ENCODE data around the gene HOXA7.

HOXA7 gene

GRCh38 chr7:27172823-27173510, 16.5 kb upstream of the HOXA7 start:
- H3K4me3 Mint-ChIP-seq: no peak overlapping the region
- peaks cover 70% of the 10 kb centered on the region for H3K27me3 Mint-ChIP-seq (ENCODE audit: low read depth)
- no peak overlapping the region for H3K27ac Mint-ChIP-seq
- DNase-seq (ENCODE audit: low spot score): no peak
- peaks cover 5% of the 10 kb centered on the region for H3K4me1 Mint-ChIP-seq (ENCODE audit: low read depth)
- no peaks in the 10 kb centered on the region for H3K9me3 Mint-ChIP-seq
- H3K36me3 Mint-ChIP-seq (ENCODE audit: low read depth): peaks cover 8% of the 10 kb centered on the region

GRCh38 chr7:27172315-27172774, 15.9 kb upstream of the HOXA7 start:
- DNase-seq (ENCODE audit: low spot score): no peak
- peaks cover 70% of the 10 kb centered on the region for H3K27me3 Mint-ChIP-seq (ENCODE audit: low read depth)
- peaks cover 5% of the 10 kb centered on the region for H3K4me1 Mint-ChIP-seq (ENCODE audit: low read depth)
- peak overlapping the region; percentile 55 for H3K4me3 Mint-ChIP-seq
- no peaks in the 10 kb centered on the region for H3K9me3 Mint-ChIP-seq
- H3K36me3 Mint-ChIP-seq (ENCODE audit: low read depth): peaks cover 8% of the 10 kb centered on the region
- H3K27ac Mint-ChIP-seq: peak overlapping the region; percentile 85

- Mint-ChIP-seq H3K4me1 (ENCODE audit: low read depth) (peaks cover 5% of the 10 kb centered on the region), H3K27me3 (ENCODE audit: low read depth) (peaks cover 76% of the 10 kb centered on the region), H3K36me3 (ENCODE audit: low read depth) (peaks cover 8% of the 10 kb centered on the region), H3K9me3 (no peaks in the 10 kb centered on the region), H3K4me3 (peak overlapping the region; percentile 55), H3K27ac (peak overlapping the region; percentile 85)
- DNase-seq (ENCODE audit: low spot score): no peak
Observed at GRCh38 chr7:27171637-27172314, 15.3 kb upstream of the HOXA7 start.

GRCh38 chr7:27171325-27171636, 14.8 kb upstream of the HOXA7 start:
- H3K4me3 Mint-ChIP-seq: no peak overlapping the region
- peaks cover 76% of the 10 kb centered on the region for H3K27me3 Mint-ChIP-seq (ENCODE audit: low read depth)

GRCh38 chr7:27170426-27171324, 14.2 kb upstream of the HOXA7 start:
- no peak overlapping the region for H3K27ac Mint-ChIP-seq
- peaks cover 5% of the 10 kb centered on the region for H3K4me1 Mint-ChIP-seq (ENCODE audit: low read depth)
- peaks cover 8% of the 10 kb centered on the region for H3K36me3 Mint-ChIP-seq (ENCODE audit: low read depth)
- no peaks in the 10 kb centered on the region for H3K9me3 Mint-ChIP-seq
- no peak for DNase-seq (ENCODE audit: low spot score)
- no peak overlapping the region for H3K4me3 Mint-ChIP-seq
- H3K27me3 Mint-ChIP-seq (ENCODE audit: low read depth): peaks cover 77% of the 10 kb centered on the region

More at GRCh38 chr7:27171325-27171636, 14.8 kb upstream of the HOXA7 start:
- Mint-ChIP-seq H3K9me3 (no peaks in the 10 kb centered on the region), H3K36me3 (ENCODE audit: low read depth) (peaks cover 8% of the 10 kb centered on the region), H3K4me1 (ENCODE audit: low read depth) (peaks cover 5% of the 10 kb centered on the region), H3K27ac (no peak overlapping the region)
- DNase-seq (ENCODE audit: low spot score): no peak

GRCh38 chr7:27169658-27170425, 13.4 kb upstream of the HOXA7 start:
- Mint-ChIP-seq H3K27ac (no peak overlapping the region), H3K27me3 (ENCODE audit: low read depth) (peaks cover 74% of the 10 kb centered on the region), H3K4me1 (ENCODE audit: low read depth) (peaks cover 5% of the 10 kb centered on the region), H3K9me3 (no peaks in the 10 kb centered on the region), H3K4me3 (no peak overlapping the region), H3K36me3 (ENCODE audit: low read depth) (peaks cover 8% of the 10 kb centered on the region)
- no peak for DNase-seq (ENCODE audit: low spot score)

GRCh38 chr7:27168265-27168947, 11.9 kb upstream of the HOXA7 start:
- H3K36me3 Mint-ChIP-seq (ENCODE audit: low read depth): peaks cover 8% of the 10 kb centered on the region
- peaks cover 82% of the 10 kb centered on the region for H3K27me3 Mint-ChIP-seq (ENCODE audit: low read depth)
- peak overlapping the region; percentile 70 for H3K27ac Mint-ChIP-seq
- H3K4me3 Mint-ChIP-seq: no peak overlapping the region
- DNase-seq (ENCODE audit: low spot score): no peak
- no peaks in the 10 kb centered on the region for H3K9me3 Mint-ChIP-seq
- peaks cover 5% of the 10 kb centered on the region for H3K4me1 Mint-ChIP-seq (ENCODE audit: low read depth)

GRCh38 chr7:27167916-27168264, 11.4 kb upstream of the HOXA7 start:
- peaks cover 8% of the 10 kb centered on the region for H3K36me3 Mint-ChIP-seq (ENCODE audit: low read depth)
- H3K4me3 Mint-ChIP-seq: no peak overlapping the region
- peaks cover 5% of the 10 kb centered on the region for H3K4me1 Mint-ChIP-seq (ENCODE audit: low read depth)
- DNase-seq (ENCODE audit: low spot score): no peak
- no peaks in the 10 kb centered on the region for H3K9me3 Mint-ChIP-seq
- peak overlapping the region; percentile 41 for H3K27ac Mint-ChIP-seq
- peaks cover 87% of the 10 kb centered on the region for H3K27me3 Mint-ChIP-seq (ENCODE audit: low read depth)

GRCh38 chr7:27166531-27167505, 10.3 kb upstream of the HOXA7 start:
- DNase-seq (ENCODE audit: low spot score): no peak
- H3K36me3 Mint-ChIP-seq (ENCODE audit: low read depth): peaks cover 3% of the 10 kb centered on the region
- H3K9me3 Mint-ChIP-seq: no peaks in the 10 kb centered on the region
- peaks cover 89% of the 10 kb centered on the region for H3K27me3 Mint-ChIP-seq (ENCODE audit: low read depth)
- H3K4me1 Mint-ChIP-seq (ENCODE audit: low read depth): peaks cover 3% of the 10 kb centered on the region
- H3K4me3 Mint-ChIP-seq: no peak overlapping the region
- H3K27ac Mint-ChIP-seq: peak overlapping the region; percentile 85

GRCh38 chr7:27165996-27166530, 9.6 kb upstream of the HOXA7 start:
- Mint-ChIP-seq H3K4me3 (no peak overlapping the region), H3K27ac (peak overlapping the region; percentile 71), H3K9me3 (no peaks in the 10 kb centered on the region), H3K36me3 (ENCODE audit: low read depth) (peaks cover 2% of the 10 kb centered on the region), H3K4me1 (ENCODE audit: low read depth) (peaks cover 3% of the 10 kb centered on the region), H3K27me3 (ENCODE audit: low read depth) (peaks cover 83% of the 10 kb centered on the region)
- no peak for DNase-seq (ENCODE audit: low spot score)

GRCh38 chr7:27165089-27165995, 8.9 kb upstream of the HOXA7 start, which contains the start of gene HOXA9:
Gene HOXA9 (minus strand): TSS chr7:27165537. CDS start chr7:27165457, 80 bp downstream.
- Mint-ChIP-seq H3K4me1 (ENCODE audit: low read depth) (peaks cover 3% of the 10 kb centered on the region), H3K4me3 (no peak within 1 kb of the TSS), H3K27me3 (ENCODE audit: low read depth) (peaks cover 81% of the 10 kb centered on the region), H3K36me3 (ENCODE audit: low read depth) (peaks cover 2% of the 10 kb centered on the region), H3K9me3 (no peaks in the 10 kb centered on the region), H3K27ac (peak within 1 kb of the TSS; percentile 71)
- no peak for DNase-seq (ENCODE audit: low spot score)
